ENCODE results near the gene RMRP.

- TF ChIP-seq FOXM1 (IDR thresholded peaks at IDR 0.05; ENCODE audit: borderline replicate concordance) (no peak), ARNT (IDR thresholded peaks at IDR 0.05) (no peak), BHLHE40 (IDR thresholded peaks at IDR 0.05; ENCODE audit: borderline replicate concordance) (no peak)
Observed at GRCh38 chr9:35681341-35682002, 23.7 kb upstream of the RMRP start.
